D721Med (cell line): ENCODE results near the gene HS3ST5.

ENCODE experiments used
- DNase-seq: peaks from one replicate; pipeline ENCODE4 v3.0.0; 2011; ENCODE audit warnings: low spot score; ENCODE audit not compliant: insufficient read length
- FAIRE-seq: peaks from 2 replicates; lab custom pipeline; 2011; peaks lifted over from hg19 to GRCh38; lab: Jason Lieb, UNC
- TF ChIP-seq, protein P1 (sequence below): IDR thresholded peaks from 2 replicates; pipeline ENCODE4 v1.5.1; 2012; ENCODE audit warnings: mild to moderate bottlenecking, control low read depth; ENCODE audit not compliant: insufficient read depth; ENCODE audit errors: missing control alignments

HS3ST5 gene

DNA sequence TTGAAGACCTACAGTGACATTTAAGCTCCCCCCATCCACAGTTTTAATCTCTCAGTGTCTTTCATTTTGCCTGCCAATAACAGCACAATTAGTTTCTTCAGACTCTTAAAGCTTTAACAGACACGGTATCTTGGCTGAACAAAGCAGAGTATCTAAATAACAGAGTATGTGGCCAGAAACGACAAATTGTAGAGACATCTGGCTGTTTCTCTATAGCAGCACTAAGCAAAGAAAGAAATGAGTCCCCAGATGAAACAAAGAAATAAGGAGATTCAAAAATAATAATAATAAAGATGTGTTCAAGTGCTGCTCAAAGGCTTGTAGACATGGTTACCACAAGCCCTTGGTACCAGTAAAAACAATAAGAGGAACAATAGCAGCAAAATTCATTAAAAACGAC lies 274.1 kb downstream of the HS3ST5 start:
- no peak for FAIRE-seq
- TF ChIP-seq, protein P1, sequence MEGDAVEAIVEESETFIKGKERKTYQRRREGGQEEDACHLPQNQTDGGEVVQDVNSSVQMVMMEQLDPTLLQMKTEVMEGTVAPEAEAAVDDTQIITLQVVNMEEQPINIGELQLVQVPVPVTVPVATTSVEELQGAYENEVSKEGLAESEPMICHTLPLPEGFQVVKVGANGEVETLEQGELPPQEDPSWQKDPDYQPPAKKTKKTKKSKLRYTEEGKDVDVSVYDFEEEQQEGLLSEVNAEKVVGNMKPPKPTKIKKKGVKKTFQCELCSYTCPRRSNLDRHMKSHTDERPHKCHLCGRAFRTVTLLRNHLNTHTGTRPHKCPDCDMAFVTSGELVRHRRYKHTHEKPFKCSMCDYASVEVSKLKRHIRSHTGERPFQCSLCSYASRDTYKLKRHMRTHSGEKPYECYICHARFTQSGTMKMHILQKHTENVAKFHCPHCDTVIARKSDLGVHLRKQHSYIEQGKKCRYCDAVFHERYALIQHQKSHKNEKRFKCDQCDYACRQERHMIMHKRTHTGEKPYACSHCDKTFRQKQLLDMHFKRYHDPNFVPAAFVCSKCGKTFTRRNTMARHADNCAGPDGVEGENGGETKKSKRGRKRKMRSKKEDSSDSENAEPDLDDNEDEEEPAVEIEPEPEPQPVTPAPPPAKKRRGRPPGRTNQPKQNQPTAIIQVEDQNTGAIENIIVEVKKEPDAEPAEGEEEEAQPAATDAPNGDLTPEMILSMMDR: no peak
- no peak for DNase-seq

DNA sequence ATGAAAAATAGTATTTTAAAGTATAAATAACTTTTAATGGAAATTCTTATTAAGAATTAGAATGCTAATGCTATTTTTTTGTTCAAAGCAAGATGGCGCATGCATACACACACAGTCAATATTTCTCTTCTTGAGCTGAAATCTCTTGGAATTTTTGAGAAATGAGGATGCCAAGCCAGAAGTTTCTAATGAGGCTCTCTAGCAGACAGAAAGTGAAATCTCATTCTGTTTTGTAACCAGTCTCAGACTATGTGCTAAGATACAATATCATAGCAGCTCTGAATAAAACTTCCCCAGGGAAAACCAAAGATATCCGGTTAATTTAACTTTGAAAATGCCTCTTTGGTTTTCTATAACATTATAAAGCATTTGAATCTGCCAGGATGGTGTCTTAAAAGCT lies 274.7 kb downstream of the HS3ST5 start:
- DNase-seq: no peak
- no peak for FAIRE-seq
- TF ChIP-seq, protein P1: no peak

DNA sequence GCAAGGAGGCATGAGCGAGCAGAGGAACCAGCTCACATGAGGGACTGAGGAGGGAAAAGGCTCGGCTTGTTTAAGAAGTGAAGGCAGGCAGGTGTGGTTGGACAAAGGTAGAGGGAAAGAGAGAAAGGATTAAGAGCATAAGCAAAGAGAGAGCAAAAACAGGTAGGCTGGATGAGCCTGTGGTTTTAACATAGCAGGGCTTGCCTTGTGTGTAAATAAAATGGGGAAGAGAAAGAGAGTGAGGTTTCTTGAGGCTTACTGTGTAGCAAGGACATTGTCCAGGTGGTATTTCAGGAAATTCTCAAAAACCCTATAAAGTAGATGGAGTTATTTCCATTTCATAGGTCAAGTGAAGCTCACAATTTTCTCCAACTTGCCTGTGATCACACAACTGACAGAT lies 278.0 kb downstream of the HS3ST5 start:
- FAIRE-seq: no peak
- TF ChIP-seq, protein P1: no peak

DNA sequence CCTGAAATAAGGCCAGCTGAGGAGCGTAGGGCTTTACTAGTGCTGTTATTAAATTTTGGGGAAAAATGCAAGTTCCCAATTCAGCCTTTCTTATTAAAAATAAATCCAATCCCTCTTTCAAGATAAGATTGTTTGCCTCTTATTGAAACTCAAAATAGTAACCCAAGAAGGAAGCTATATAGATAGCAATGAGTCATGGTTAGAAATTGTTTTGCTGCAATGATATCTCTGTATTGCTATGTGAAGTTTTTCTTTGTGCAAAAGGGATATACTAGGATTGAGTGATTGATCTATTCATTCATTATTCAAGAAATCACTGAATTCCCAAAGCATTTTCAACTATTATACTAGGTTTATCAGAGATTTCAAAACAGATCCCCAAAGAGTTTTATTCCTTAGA lies 278.9 kb downstream of the HS3ST5 start:
- TF ChIP-seq, protein P1: no peak
- FAIRE-seq (no peak), DNase-seq (no peak)

More for the DNA sequence above, 278.0 kb downstream of the HS3ST5 start:
- DNase-seq: no peak

DNA sequence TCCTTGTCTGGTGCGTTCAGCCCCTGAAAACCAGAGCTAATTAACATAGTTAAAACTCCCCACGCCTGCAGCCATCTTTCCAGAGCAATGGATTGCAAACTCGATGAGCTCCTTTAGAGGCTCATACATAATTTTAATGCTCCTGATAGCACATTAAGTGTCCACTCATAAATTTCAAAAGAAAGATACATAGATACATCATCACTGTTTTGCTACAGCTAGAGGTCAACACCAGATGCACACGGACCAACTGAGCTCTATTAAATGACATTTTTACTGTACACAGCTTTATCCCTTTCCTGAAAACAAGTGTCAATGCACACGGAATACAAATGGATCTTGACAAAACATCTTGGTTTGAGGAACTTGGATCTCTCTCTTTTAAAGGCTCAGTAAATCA lies 280.6 kb downstream of the HS3ST5 start:
- no peak for DNase-seq
- no peak for FAIRE-seq
- TF ChIP-seq, protein P1: no peak

DNA sequence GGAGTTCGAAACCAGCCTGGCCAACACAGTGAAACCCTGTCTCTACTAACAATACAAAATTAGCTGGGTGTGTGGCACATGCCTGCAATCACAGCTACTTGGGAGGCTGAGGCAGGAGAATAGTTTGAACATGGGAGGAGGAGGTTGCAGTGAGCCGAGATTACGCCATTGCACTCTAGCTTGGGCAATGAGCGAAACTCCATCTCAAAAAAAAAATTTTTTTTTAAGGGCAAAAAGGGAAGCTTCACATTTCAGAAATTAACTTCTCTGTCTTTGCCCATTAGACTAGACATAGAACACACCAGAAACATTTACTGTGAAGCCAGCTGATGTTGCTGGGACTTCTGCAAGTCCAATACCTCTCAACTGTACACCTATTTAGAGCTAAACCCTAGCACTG lies 281.1 kb downstream of the HS3ST5 start:
- DNase-seq (no peak), FAIRE-seq (no peak)
- TF ChIP-seq, protein P1: no peak

DNA sequence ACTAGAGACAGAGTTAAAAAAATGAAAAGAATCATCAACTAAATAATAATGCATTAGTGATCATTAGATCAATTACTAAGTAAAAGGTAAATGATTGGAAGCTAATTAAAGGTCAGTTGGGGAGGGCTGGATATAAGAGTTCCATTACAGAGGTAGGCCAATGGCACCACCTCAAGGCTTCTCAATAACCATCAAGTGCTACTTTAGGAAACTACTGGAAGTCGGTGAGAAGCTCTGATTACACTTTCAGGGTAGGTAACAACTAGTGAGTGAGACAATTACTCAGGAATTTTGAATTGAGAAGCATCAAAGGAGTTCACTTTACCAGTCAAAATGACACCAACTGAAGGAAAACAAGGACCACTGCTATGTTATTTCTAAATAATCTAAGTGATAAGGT lies 281.7 kb downstream of the HS3ST5 start:
- FAIRE-seq (no peak), DNase-seq (no peak)
- TF ChIP-seq, protein P1: no peak
